ENCODE results near the gene CCDC138. TPM values are rescaled to one million over a fixed set of nuclear protein-coding genes. Genes with fewer than 3 reads are reported as not detected.

Gene CCDC138
- total RNA-seq, 2 donors from 2014 or later = 2.9 to 8.0 TPM

GRCh38 chr2:108910011-108910431 is 123.5 kb downstream of the CCDC138 start:
- no peak for TF ChIP-seq CTCF (IDR thresholded peaks at IDR 0.05)
- Histone ChIP-seq H3K27me3 (no peaks in the 10 kb centered on the region), H3K36me3 (no peaks in the 10 kb centered on the region), H3K9me3 (no peaks in the 10 kb centered on the region), H3K9ac (ENCODE audit: low read depth in 2 of 2, low read length in 2 of 2) (no peak overlapping the region), H3K4me1 (no peaks in the 10 kb centered on the region), H3K27ac (no peak overlapping the region), H3K4me3 (no peak overlapping the region)
- DNase-seq = no peak
- intact Hi-C loops (cut with DNase I) = no loop called here

GRCh38 chr2:108910541-108911396 is 124.2 kb downstream of the CCDC138 start:
- H3K27ac ChIP-seq = no peak overlapping the region
- intact Hi-C loops (cut with DNase I) = no loop called here
- H3K9me3 ChIP-seq = no peaks in the 10 kb centered on the region
- no peak overlapping the region for H3K9ac ChIP-seq (ENCODE audit: low read depth in 2 of 2, low read length in 2 of 2)
- no peaks in the 10 kb centered on the region for H3K27me3 ChIP-seq
- no peak overlapping the region for H3K4me3 ChIP-seq
- DNase-seq = no peak
- H3K36me3 ChIP-seq = no peaks in the 10 kb centered on the region
- no peaks in the 10 kb centered on the region for H3K4me1 ChIP-seq
- no peak for TF ChIP-seq CTCF (IDR thresholded peaks at IDR 0.05)

DNA sequence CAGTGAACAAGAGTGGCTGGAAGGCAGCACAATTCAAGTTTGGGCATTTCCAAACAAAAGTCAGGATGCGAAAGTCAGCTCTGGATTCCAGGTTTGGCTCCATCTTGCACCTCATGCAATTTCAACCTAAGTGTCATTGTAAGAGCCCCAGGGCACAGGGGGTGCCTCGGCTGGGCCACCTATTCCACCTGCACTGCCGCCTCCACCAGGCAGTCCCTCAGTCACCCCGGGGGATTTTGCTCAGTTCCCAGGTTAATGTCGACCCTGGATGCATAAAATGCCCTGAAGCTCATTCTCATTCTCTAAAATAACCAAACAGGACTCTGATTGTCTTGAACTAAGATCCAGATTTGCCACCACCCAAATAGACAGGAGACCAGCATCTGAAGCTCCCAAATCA is 124.8 kb downstream of the CCDC138 start:
- Histone ChIP-seq H3K27ac (no peak overlapping the region), H3K9ac (ENCODE audit: low read depth in 2 of 2, low read length in 2 of 2) (no peak overlapping the region), H3K9me3 (no peaks in the 10 kb centered on the region), H3K4me1 (no peaks in the 10 kb centered on the region), H3K36me3 (no peaks in the 10 kb centered on the region), H3K4me3 (no peak overlapping the region), H3K27me3 (no peaks in the 10 kb centered on the region)
- DNase-seq = no peak
- intact Hi-C loops (cut with DNase I) = no loop called here
- no peak for TF ChIP-seq CTCF (IDR thresholded peaks at IDR 0.05)

DNA sequence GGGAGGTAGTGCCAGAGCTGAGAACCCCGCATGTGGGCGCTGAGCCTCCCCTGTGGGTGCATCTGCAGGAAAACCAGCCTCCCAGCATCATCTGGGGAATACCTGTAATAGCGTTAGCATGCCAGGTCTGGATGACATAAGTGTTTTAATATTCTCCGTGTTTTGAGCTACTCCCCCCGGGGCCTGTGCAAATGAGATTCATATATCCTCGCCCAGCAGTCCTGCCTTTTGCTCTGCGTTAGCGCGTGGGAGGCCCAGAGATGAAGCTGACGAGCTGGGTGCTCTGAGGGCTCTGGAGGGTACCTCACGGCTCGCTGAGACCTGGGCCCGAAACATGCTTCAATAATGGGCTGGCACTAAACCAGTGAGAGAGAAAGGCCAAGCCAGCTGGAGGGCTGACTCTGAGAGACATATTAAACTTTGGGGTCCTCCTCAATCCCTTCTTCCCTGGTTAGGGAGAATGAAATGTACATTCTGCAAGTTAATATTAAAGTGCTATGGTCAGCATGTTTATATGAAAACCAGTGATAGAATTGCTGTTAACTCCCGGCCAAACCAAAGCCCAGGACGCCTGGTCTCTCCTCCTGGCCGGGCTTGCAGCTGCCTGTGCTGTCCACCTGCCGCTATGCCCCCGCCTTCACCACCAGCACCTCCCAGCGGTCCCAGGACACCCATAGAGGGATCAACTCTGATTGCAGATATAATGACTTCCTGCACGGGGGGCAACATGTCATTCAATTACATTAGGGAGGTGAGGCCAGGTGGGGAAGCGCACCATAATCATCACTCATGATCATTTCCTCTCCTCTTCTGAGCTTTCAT is 125.4 kb downstream of the CCDC138 start:
- no peaks in the 10 kb centered on the region for H3K36me3 ChIP-seq
- H3K9me3 ChIP-seq = no peaks in the 10 kb centered on the region
- intact Hi-C loops (cut with DNase I) = no loop called here
- no peak overlapping the region for H3K9ac ChIP-seq (ENCODE audit: low read depth in 2 of 2, low read length in 2 of 2)
- peak; percentile 15 for DNase-seq
- H3K4me1 ChIP-seq = no peaks in the 10 kb centered on the region
- no peaks in the 10 kb centered on the region for H3K27me3 ChIP-seq
- H3K27ac ChIP-seq = no peak overlapping the region
- no peak overlapping the region for H3K4me3 ChIP-seq
- TF ChIP-seq CTCF (IDR thresholded peaks at IDR 0.05) = no peak

DNA sequence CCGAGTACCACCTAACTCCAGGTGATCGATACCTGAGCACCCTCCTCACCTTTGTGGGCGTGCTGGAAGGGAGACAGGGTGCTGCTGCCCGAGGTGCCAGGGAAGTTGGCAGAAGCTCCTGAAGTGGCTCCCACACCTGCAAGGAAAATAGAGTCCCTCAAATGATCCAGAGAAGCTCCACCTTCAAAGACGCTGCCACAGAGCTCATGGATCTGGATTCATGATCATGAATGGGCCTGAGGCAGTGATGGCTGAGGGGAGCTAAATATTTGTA is 126.0 kb downstream of the CCDC138 start:
- Histone ChIP-seq H3K4me1 (no peaks in the 10 kb centered on the region), H3K9ac (ENCODE audit: low read depth in 2 of 2, low read length in 2 of 2) (no peak overlapping the region), H3K36me3 (no peaks in the 10 kb centered on the region), H3K27me3 (no peaks in the 10 kb centered on the region), H3K9me3 (no peaks in the 10 kb centered on the region), H3K27ac (no peak overlapping the region), H3K4me3 (no peak overlapping the region)
- TF ChIP-seq CTCF (IDR thresholded peaks at IDR 0.05) = no peak
- DNase-seq = no peak
- intact Hi-C loops (cut with DNase I) = no loop called here
